Central memory CD8-positive, alpha-beta T cell (primary cell): ENCODE results near the gene TMEM59.
"Not testable (repeated sequence)": the region's sequence is repeated elsewhere in the genome, so short reads cannot be mapped to it uniquely, and the experiment has no call there.

ENCODE experiments used
- ATAC-seq: fragments of 150-1000 bp; cut with Tn5 transposase; replicated peaks from 2 replicates; pipeline ENCODE4 v1.10.0; 2022; ENCODE audit warnings: mild to moderate bottlenecking, moderate FRiP score, moderate number of reproducible peaks; ENCODE audit not compliant: poor library complexity, severe bottlenecking; ENCODE audit errors: extremely low read depth
- DNase-seq, 2 donors: peaks; one replicate each; pipeline ENCODE4 v3.0.0; 2021; ENCODE audit warnings: low spot score in 2 of 2
- H3K27ac Mint-ChIP-seq: one replicate; pipeline ENCODE4 v1.8.0; 2022; ENCODE audit warnings: low read depth, mild to moderate bottlenecking, moderate library complexity, mixed read lengths
- H3K27me3 Mint-ChIP-seq: one replicate; pipeline ENCODE4 v1.8.0; 2022; ENCODE audit warnings: mixed read lengths
- H3K36me3 Mint-ChIP-seq: one replicate; pipeline ENCODE4 v1.8.0; 2022; ENCODE audit warnings: mild to moderate bottlenecking, moderate library complexity, mixed read lengths; ENCODE audit not compliant: insufficient read depth
- H3K4me1 Mint-ChIP-seq: one replicate; pipeline ENCODE4 v1.8.0; 2022; ENCODE audit warnings: mixed read lengths
- H3K4me3 Mint-ChIP-seq: one replicate; pipeline ENCODE4 v1.8.0; 2022; ENCODE audit warnings: mild to moderate bottlenecking, moderate library complexity, mixed read lengths
- H3K9me3 Mint-ChIP-seq: one replicate; pipeline ENCODE4 v1.8.0; 2022; ENCODE audit warnings: mixed read lengths

The TMEM59 gene

DNA sequence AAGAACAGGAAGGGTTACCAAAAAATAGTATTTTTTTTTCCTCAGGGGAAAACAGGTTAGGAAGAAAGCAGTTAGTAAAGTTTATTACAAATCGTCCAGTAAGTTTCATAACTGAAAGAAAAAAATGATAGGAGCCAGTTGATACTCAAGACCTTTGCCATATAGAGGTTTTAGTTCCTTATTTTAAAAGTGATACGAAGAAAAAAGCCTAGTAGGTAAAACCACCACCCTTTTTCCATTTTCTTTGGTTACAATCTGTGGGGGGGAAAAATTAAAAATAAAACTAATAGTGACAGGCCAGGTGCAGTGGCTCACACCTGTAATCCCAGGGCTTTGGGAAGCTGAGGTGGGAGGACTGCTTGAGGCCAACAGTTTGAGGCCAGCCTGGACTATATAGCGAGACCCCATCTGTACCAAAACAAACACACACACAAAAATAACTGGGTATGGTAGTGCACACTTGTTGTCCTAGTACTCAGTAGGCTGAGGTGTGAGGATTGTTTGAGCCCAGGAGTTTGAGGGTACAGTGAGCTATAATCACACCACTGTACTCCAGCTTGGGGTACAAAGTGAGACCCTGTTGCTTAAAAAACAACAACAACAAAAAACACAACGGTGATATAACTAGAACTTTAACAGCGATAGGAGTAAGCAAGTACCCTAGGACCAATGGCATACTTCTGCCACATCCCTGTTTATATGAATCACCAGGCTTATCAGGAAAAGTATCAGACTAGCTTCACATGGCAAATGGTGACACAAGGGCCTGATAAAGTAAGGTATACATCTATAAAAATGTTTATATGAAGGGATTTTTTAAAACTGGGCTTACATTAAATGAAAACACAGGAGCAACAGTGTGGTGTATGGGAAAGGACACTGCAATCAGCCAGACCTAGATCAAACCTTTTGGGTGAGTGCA is 5.4 kb downstream of the TMEM59 start:
- Mint-ChIP-seq H3K27me3 (no peaks in the 10 kb centered on the region), H3K27ac (no peak overlapping the region), H3K4me1 (peaks cover 33% of the 10 kb centered on the region), H3K36me3 (peaks cover 27% of the 10 kb centered on the region), H3K4me3 (no peak overlapping the region), H3K9me3 (no peaks in the 10 kb centered on the region)
- ATAC-seq (no peak), DNase-seq (no peak)

DNA sequence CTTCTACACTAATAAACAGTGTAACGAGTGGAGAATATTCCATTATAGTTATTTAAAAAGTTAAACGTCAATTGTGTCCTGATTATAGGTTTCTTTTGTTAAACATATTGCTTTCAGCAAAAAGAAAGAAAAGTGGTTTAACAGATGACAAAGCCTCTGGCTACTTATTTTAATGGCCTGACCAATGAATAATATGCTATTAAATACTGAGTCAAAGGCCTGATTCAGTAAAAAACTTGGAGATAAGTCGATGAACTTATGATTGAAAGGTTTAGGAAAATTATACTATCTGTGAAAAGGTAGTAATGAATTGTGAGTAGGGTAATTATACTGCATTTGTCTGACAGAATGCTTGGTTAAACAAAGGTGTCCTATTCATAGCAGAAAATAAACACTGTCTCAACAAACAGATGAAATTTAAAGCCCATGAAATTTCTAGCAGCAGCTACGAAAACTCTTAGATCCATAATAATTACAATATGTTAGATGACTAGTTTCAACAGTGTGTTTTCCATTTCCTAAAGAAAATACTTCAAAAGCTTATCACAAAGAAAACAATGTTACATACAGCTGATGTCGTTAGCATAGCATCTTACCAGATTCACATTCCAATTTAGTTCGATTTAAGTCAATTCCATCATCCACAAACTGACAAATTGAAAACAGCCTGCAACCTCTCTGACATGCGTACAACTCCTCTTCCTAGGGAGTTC is 6.2 kb downstream of the TMEM59 start:
- no peak overlapping the region for H3K27ac Mint-ChIP-seq
- no peak for DNase-seq
- H3K9me3 Mint-ChIP-seq = no peaks in the 10 kb centered on the region
- no peaks in the 10 kb centered on the region for H3K27me3 Mint-ChIP-seq
- H3K4me3 Mint-ChIP-seq = no peak overlapping the region
- peaks cover 35% of the 10 kb centered on the region for H3K36me3 Mint-ChIP-seq
- peaks cover 33% of the 10 kb centered on the region for H3K4me1 Mint-ChIP-seq
- no peak for ATAC-seq

DNA sequence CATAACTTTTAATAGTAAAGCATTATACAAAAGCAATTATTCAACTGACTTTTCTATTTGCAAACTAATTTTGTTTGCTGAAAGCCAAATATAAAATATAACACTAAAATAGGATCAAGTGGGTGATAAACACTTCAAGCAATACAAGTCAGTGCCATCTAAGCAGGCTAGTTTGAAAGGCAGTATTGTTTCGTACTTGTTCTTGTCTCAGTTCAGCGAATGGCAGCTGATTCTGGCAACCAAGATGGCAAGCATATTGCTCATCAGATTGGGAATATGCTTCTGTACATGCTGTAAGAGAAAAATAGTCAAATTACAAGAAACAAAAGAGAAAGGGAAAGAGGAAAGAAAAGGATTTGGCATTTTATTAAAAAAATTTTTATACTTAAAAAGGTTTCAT is 7.5 kb downstream of the TMEM59 start:
- Mint-ChIP-seq H3K4me3 (no peak overlapping the region), H3K36me3 (peaks cover 42% of the 10 kb centered on the region), H3K4me1 (peaks cover 33% of the 10 kb centered on the region), H3K27me3 (no peaks in the 10 kb centered on the region), H3K27ac (peak overlapping the region; percentile 47), H3K9me3 (no peaks in the 10 kb centered on the region)
- no peak for DNase-seq
- no peak for ATAC-seq

DNA sequence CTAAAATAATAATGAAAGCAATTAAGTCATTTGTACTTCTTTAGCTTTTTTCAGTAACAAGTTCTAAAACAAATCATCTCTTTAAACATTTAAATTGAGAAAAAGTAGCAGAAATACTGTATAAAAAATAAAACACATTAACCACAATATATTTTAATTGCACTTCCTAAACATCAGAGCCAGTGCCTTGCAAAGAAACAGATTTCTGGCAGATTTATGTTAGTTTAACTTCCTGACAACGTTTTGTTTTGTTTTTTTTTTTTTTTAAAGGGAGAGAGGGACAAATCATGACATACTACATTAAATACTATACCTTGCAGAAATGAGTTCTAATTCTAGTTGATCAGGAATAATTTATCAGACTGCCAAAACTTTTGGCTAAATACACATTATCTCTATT is 11.2 kb downstream of the TMEM59 start:
- Mint-ChIP-seq H3K4me1 (peaks cover 36% of the 10 kb centered on the region), H3K27ac (peak overlapping the region; percentile 53), H3K36me3 (peaks cover 65% of the 10 kb centered on the region), H3K4me3 (no peak overlapping the region), H3K27me3 (no peaks in the 10 kb centered on the region), H3K9me3 (no peaks in the 10 kb centered on the region)
- DNase-seq = no peak
- ATAC-seq = no peak

DNA sequence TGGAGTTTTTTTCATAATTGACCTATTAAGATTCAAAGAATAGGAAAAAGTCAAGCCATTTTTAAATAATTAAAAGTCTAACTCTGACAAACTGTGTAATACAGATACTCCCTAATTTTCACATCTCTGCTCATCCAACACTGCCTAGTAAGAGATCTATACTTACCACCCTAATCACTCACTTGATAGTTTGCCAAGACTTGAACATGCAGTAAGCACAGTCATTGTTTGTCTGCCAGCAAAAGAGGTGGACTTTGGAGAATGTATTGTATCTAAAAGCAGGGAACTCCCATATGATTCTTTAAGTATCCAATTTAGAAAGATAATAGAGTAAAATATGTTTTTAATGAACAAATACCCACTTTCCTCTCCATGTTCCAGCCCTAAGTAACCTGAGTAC is 15.5 kb downstream of the TMEM59 start:
- ATAC-seq = no peak
- peaks cover 73% of the 10 kb centered on the region for H3K36me3 Mint-ChIP-seq
- H3K4me1 Mint-ChIP-seq = peaks cover 8% of the 10 kb centered on the region
- no peak for DNase-seq
- peak overlapping the region; percentile 12 for H3K27ac Mint-ChIP-seq
- no peaks in the 10 kb centered on the region for H3K27me3 Mint-ChIP-seq
- no peaks in the 10 kb centered on the region for H3K9me3 Mint-ChIP-seq
- H3K4me3 Mint-ChIP-seq = no peak overlapping the region

DNA sequence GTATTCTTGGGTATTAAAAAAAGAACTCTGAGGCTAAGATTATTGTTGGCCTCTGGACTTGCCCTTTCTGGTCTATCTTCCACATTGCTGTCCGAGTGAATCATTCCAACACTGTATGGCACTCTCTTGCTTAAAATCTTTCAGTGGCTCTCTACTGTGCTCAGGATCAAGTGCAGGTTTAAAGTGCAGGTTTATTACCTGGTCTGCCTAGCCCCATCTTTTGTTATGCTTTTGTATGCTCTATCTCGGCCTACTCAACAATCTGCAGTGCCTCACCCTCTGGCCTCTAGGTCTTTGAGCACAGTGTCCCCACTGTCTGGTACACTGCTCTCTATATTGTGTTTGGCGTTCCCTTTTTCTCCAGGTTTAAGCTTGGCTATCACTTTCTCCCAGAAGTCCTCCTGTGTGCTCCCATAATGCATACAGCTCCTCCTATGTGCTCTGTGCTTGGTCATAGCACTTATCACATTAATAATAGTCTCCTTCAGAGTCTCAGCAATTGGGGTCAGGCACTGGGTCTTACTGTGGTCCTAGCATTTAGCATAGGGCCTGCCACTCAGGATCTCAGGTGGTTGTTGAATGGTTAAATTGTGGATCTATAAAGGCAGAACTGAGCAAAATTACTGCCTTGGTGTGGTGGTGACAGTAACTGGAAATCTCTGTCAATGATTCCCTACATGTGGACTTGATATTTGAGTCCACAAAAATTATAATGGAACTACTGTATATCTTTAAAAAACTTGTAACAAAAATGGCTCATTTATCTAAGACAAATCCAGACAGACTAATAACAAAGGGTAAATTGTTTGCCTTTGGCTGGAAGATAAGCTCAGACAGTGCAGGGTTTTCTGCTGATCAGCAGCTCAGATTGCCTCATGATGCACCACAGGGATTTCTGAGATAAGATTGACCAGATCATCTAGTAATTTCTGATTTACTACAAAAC is 24.4 kb downstream of the TMEM59 start:
- Mint-ChIP-seq H3K27me3 (no peaks in the 10 kb centered on the region), H3K4me1 (no peaks in the 10 kb centered on the region), H3K27ac (peak overlapping the region; percentile 50), H3K4me3 (no peak overlapping the region), H3K9me3 (no peaks in the 10 kb centered on the region), H3K36me3 (peaks cover 36% of the 10 kb centered on the region)
- no peak for ATAC-seq
- no peak for DNase-seq

DNA sequence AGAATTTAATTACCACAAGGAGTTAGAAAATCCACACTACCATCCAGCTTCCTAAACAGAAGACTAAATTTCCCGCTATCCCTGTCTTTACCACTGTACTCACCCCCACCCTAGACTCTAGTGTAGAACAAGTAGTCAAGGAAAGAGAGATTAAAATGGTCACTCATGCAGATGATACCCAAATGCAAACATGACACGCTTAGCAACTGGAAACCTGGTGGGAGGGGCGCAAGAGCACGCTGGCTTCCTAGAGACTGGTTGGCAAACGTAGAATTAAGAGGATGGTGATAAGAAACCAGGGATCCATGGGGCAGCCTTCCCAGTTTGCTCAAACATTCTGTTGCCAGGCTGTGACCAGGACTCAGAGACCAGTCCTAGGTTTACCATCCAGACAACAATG is 25.2 kb downstream of the TMEM59 start:
- H3K4me3 Mint-ChIP-seq = no peak overlapping the region
- no peak overlapping the region for H3K27ac Mint-ChIP-seq
- no peaks in the 10 kb centered on the region for H3K4me1 Mint-ChIP-seq
- DNase-seq (no peak), ATAC-seq (no peak)
- H3K9me3 Mint-ChIP-seq = no peaks in the 10 kb centered on the region
- no peaks in the 10 kb centered on the region for H3K27me3 Mint-ChIP-seq
- H3K36me3 Mint-ChIP-seq = peaks cover 30% of the 10 kb centered on the region

DNA sequence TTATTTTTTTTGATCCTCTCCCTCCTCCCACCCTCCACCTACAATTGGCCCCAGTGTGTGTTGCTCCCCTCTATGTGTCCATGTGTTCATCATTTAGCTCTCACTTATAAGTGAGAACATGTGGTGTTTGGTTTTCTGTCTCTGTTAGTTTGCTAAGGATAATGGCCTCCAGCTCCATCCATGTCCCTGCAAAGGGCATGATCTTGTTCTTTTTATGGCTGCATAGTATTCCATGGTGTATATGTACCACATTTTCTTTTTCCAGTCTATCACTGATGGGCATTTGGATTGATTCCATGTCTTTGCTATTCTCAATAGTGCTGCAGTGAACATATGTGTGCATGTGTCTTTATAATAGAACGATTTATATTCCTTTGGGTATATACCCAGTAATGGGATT is 28.2 kb downstream of the TMEM59 start:
- not testable (repeated sequence) for H3K27me3 Mint-ChIP-seq, H3K4me3 Mint-ChIP-seq, H3K4me1 Mint-ChIP-seq, H3K9me3 Mint-ChIP-seq, H3K36me3 Mint-ChIP-seq, DNase-seq, H3K27ac Mint-ChIP-seq, ATAC-seq

DNA sequence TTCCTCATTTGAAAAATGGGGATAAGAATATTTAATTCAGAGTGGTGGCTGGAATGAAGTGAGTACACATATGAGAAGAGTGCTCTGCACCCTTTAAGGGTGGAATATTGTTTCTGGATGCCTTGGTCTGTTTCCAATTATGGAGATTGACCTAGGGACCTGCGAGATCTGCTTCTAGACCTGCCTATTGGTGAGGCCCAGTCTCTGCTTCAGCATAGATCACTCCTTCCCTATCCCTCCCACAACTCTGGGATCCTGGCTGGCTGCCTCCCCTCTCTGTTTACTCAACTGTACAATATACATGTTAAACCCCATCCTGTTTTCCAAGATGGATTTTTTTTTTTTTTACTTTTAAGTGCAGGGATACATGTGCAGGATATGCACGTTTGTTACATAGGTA is 28.6 kb downstream of the TMEM59 start:
- no peak overlapping the region for H3K4me3 Mint-ChIP-seq
- H3K4me1 Mint-ChIP-seq = no peaks in the 10 kb centered on the region
- ATAC-seq (no peak), DNase-seq (no peak)
- H3K36me3 Mint-ChIP-seq = peaks cover 5% of the 10 kb centered on the region
- no peaks in the 10 kb centered on the region for H3K9me3 Mint-ChIP-seq
- H3K27ac Mint-ChIP-seq = no peak overlapping the region
- no peaks in the 10 kb centered on the region for H3K27me3 Mint-ChIP-seq

DNA sequence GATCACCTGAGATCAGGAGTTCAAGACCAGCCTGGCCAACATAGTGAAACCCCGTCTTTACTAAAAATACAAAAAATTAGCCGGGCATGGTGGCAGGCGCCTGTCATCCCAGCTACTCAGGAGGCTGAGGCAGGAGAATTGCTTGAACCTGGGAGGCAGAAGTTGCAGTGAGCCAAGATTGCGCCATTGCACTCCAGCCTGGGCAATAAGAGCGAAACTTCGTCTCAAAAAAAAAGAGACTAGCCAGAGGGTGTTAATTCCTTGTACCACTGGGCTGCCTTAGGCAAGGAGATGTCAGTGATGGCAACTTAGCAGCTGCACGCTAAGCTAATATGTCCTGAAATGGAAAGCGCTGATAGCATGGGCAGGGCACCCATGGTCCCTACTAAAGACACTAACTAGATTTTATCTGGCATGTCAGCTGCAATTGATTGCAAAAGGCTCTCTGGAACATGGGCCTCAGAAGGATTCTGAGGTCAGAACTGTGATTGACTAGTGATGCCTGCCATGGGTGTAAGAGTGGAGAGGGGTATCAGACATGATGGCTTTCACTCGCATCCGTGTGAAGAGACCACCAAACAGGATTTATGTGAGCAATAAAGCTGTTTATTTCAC is 33.3 kb downstream of the TMEM59 start:
- not testable (repeated sequence) for DNase-seq, H3K4me3 Mint-ChIP-seq, H3K4me1 Mint-ChIP-seq, H3K9me3 Mint-ChIP-seq, H3K36me3 Mint-ChIP-seq, H3K27ac Mint-ChIP-seq, ATAC-seq
- peaks cover 26% of the 10 kb centered on the region for H3K27me3 Mint-ChIP-seq

DNA sequence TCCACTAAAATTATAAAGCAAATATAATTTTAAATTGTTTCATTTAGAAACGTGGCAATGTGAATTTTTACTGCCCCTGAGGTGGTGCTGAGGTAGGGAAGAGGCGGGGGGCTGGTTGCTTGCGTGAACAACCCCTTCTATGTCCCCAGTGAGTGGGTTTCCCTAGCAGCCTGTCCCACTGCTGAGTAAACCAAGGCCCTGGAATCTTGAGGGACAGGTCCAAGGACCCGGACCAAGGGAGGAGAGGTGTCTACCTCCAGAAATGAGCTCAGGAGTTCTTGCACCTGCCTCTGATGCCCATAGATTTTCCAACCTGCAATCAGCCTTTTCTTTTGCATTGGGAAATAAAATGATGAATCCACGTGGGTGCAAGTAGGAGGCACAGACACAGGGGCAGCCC is 34.4 kb downstream of the TMEM59 start:
- Mint-ChIP-seq H3K4me3 (no peak overlapping the region), H3K27me3 (peaks cover 34% of the 10 kb centered on the region), H3K27ac (no peak overlapping the region)

DNA sequence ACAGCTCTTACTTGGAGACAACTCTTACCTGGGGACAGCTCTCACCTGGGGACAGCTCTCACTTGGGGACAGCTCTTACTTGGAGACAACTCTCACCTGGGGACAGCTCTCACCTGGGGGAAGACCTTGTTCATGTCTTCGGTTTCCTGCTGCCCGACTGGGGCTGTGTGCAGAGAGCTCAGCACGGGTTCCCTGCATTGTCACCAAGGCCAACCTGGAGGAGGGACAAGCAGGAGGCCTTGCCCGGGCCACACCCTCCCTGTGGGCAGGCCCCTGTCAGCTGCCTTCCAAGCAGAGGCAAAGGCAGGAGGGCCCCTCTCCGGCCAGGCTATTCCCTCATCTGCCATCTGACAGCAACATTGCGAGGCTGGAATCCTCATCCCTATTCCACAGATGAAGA is 35.0 kb downstream of the TMEM59 start, which contains the start of gene LDLRAD1:
LDLRAD1 (minus strand) TSS at position 208 of the 400 bp plus-strand sequence; CDS start at position 134, 74 bp downstream.
- no peak within 1 kb of the TSS for H3K4me3 Mint-ChIP-seq
- no peak for DNase-seq
- H3K4me1 Mint-ChIP-seq = no peaks in the 10 kb centered on the region
- H3K27ac Mint-ChIP-seq = no peak within 1 kb of the TSS
- no peaks in the 10 kb centered on the region for H3K9me3 Mint-ChIP-seq
- ATAC-seq = no peak
- H3K27me3 Mint-ChIP-seq = peaks cover 41% of the 10 kb centered on the region
- peaks cover 2% of the 10 kb centered on the region for H3K36me3 Mint-ChIP-seq

More for the DNA sequence above, 34.4 kb downstream of the TMEM59 start:
- Mint-ChIP-seq H3K36me3 (peaks cover 2% of the 10 kb centered on the region), H3K9me3 (no peaks in the 10 kb centered on the region), H3K4me1 (no peaks in the 10 kb centered on the region)
- no peak for ATAC-seq
- no peak for DNase-seq
